HCT116 (cell line): ENCODE data around the gene TUSC1.

ENCODE experiments used
- CEBPB ChIP-seq: IDR thresholded peaks from 2 replicates; pipeline ENCODE4 v1.6.1; 2012; ENCODE audit warnings: low read depth
- EZH2 ChIP-seq: fragments of 200-600 bp; sonication (generic); IDR thresholded peaks from 2 replicates; pipeline ENCODE4 v1.6.1; 2017; ENCODE audit warnings: antibody characterized with exemption, mixed run types
- FOSL1 ChIP-seq: IDR thresholded peaks from 2 replicates; pipeline ENCODE4 v1.6.1; 2012; ENCODE audit warnings: low read depth
- JUND ChIP-seq: IDR thresholded peaks from 2 replicates; pipeline ENCODE4 v1.6.1; 2012
- POLR2AphosphoS5 ChIP-seq: IDR thresholded peaks from 2 replicates; pipeline ENCODE4 v1.6.1; 2011; ENCODE audit warnings: mild to moderate bottlenecking, low read depth, low read length, moderate library complexity
- TCF7L2 ChIP-seq: IDR thresholded peaks from 2 replicates; pipeline ENCODE4 v1.7.0; 2011; ENCODE audit warnings: borderline replicate concordance, inconsistent platforms; ENCODE audit not compliant: insufficient read depth, insufficient read length; ENCODE audit errors: extremely low read depth
- YY1 ChIP-seq: IDR thresholded peaks from 2 replicates; pipeline ENCODE4 v1.6.1; 2011; ENCODE audit warnings: low read length, low read depth, moderate library complexity, mild to moderate bottlenecking; ENCODE audit not compliant: insufficient replicate concordance; ENCODE audit errors: extremely low read depth
- ZFX ChIP-seq: fragments of 450-650 bp; IDR thresholded peaks from 2 replicates; pipeline ENCODE4 v1.6.1; 2017
- ZNF274 ChIP-seq: fragments of 200-500 bp; sonication (Bioruptor generic); IDR thresholded peaks from 2 replicates; pipeline ENCODE4 v1.6.1; 2014; ENCODE audit warnings: mild to moderate bottlenecking, low read depth, low read length, inconsistent platforms
- TF ChIP-seq, protein P1 (sequence below), 3 experiments: fragments of 200-600 bp in 1 of 3; sonication (generic) in 1 of 3; IDR thresholded peaks in 2 of 3; conservative IDR thresholded peaks in 1 of 3; 2 replicates each; pipeline ENCODE4 v1.5.1; 2012 to 2017; ENCODE audit warnings: low read depth in 2 of 3, low read length in 2 of 3, antibody characterized with exemption in 1 of 3, borderline replicate concordance in 1 of 3, control low read depth in 1 of 3, mild to moderate bottlenecking in 1 of 3, mixed read lengths in 1 of 3, mixed run types in 1 of 3, moderate library complexity in 1 of 3; ENCODE audit not compliant: insufficient read depth in 1 of 3

DNA sequence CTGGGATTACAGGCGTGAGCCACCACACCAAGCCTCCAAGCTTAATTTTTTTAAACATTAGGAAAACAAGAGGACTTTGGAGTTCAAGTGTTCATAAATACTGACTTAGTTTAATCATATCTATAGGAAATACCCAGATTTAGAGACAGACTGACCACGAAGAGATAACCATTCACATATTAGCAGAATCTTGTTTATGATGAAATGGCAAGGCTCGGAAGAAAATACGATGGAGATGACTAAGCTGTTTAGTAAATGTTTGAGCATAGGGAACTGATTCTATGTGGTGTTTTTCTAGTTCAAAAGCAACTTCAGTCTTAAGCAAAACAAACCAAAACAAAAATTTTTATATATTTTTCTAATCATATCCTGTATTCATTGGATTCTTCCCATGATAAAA, 13.5 kb upstream of the TUSC1 start:
- no peak for TF ChIP-seq POLR2AphosphoS5
- TF ChIP-seq YY1, result no peak
- TF ChIP-seq, protein P1, sequence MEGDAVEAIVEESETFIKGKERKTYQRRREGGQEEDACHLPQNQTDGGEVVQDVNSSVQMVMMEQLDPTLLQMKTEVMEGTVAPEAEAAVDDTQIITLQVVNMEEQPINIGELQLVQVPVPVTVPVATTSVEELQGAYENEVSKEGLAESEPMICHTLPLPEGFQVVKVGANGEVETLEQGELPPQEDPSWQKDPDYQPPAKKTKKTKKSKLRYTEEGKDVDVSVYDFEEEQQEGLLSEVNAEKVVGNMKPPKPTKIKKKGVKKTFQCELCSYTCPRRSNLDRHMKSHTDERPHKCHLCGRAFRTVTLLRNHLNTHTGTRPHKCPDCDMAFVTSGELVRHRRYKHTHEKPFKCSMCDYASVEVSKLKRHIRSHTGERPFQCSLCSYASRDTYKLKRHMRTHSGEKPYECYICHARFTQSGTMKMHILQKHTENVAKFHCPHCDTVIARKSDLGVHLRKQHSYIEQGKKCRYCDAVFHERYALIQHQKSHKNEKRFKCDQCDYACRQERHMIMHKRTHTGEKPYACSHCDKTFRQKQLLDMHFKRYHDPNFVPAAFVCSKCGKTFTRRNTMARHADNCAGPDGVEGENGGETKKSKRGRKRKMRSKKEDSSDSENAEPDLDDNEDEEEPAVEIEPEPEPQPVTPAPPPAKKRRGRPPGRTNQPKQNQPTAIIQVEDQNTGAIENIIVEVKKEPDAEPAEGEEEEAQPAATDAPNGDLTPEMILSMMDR (IDR thresholded peaks at IDR 0.05 in 2 of 3, conservative IDR thresholded peaks at IDR 0.05 in 1 of 3; ENCODE audit: borderline replicate concordance in 1 of 3, insufficient read depth in 1 of 3, low read depth in 2 of 3, low read length in 2 of 3), result no peak
- no peak for TF ChIP-seq EZH2
- TF ChIP-seq TCF7L2, result no peak
- no peak for TF ChIP-seq JUND
- no peak for TF ChIP-seq FOSL1
- TF ChIP-seq ZFX, result no peak
- no peak for TF ChIP-seq CEBPB
- TF ChIP-seq ZNF274, result no peak
